ENCODE data around the gene PSTPIP2.

- TF ChIP-seq, protein P1, sequence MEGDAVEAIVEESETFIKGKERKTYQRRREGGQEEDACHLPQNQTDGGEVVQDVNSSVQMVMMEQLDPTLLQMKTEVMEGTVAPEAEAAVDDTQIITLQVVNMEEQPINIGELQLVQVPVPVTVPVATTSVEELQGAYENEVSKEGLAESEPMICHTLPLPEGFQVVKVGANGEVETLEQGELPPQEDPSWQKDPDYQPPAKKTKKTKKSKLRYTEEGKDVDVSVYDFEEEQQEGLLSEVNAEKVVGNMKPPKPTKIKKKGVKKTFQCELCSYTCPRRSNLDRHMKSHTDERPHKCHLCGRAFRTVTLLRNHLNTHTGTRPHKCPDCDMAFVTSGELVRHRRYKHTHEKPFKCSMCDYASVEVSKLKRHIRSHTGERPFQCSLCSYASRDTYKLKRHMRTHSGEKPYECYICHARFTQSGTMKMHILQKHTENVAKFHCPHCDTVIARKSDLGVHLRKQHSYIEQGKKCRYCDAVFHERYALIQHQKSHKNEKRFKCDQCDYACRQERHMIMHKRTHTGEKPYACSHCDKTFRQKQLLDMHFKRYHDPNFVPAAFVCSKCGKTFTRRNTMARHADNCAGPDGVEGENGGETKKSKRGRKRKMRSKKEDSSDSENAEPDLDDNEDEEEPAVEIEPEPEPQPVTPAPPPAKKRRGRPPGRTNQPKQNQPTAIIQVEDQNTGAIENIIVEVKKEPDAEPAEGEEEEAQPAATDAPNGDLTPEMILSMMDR (IDR thresholded peaks at IDR 0.05), result no peak
- no peak for TF ChIP-seq POLR2A (IDR thresholded peaks at IDR 0.05)
Observed at GRCh38 chr18:46053368-46054095, 18.5 kb downstream of the PSTPIP2 start.

Measured in heart left ventricle (tissue), 13 donors.